Right hindlimb (tissue), 1 donor: ENCODE results near the gene IL32.
A peak's percentile ranks its signal among the peaks of the same experiment; 100 is the strongest.

Source experiments
- DNase-seq: peaks from one replicate; pipeline ENCODE4 v3.0.0-alpha.2; 2018

IL32 gene, protein sequence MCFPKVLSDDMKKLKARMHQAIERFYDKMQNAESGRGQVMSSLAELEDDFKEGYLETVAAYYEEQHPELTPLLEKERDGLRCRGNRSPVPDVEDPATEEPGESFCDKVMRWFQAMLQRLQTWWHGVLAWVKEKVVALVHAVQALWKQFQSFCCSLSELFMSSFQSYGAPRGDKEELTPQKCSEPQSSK

DNA sequence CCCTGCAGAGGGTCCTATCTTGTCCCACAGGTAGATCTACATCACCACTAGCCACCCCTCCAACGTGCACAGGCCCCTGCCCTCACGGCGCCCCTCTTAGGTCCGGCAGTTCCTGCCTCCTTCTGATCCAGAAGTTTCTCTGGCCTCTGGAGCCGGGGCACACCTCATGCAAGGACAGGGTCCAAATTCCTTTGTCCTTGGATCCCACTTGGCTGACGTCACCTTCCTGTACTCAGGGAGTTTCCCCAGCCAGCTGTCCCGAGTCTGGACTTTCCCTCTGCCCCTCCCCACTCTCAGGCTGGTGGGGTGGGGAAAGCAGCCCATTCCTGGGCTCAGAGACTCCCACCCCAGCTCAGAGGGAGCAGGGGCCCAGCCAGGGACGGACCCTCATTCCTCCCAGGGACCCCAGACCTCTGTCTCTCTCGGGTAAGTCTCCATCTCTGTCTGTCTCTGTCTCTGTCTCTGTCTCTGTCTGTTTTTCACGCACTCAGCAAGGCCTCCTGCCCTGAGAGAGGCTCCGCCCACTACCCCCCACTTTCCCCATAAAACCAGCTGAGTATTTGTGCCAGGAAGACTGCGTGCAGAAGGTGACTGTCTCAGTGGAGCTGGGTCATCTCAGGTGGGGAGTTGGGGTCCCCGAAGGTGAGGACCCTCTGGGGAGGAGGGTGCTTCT lies at the start of gene IL32:
Gene IL32 (plus strand): TSS at position 572 of the 673 bp plus-strand sequence. CDS start 172 bp downstream, outside the sequence.
- peak; percentile 87 for DNase-seq

DNA sequence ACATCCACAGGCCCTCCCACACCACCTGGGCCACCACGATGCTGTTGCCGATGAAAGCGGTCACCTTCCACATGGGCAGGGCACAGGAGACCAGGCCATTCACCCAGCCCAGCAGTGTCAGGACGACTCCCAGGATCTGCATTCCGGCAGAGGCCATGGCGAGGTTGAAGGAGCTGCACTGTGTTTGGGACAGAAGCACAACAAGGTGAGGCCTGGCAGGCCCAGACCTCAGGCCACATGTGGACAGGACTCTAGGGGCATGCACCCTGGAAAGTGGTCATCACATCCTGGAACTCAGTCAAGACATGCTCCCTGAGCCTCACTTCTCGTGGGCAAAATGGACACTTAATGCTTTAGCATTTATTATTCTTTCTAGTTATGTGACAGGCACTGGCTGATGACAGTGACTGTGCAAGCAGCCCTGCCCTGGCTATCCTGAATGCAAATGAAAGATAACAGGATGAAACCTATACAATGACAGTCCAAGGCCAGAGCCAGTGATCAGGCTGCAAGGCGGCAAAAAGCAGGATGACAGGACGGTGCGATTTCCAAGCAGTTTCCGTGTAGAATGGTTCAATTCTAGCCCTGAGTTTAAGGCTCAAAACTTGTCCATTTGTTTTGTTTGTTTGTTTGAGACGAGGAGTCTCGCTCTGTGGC lies 49.4 kb upstream of the IL32 start:
- no peak for DNase-seq

DNA sequence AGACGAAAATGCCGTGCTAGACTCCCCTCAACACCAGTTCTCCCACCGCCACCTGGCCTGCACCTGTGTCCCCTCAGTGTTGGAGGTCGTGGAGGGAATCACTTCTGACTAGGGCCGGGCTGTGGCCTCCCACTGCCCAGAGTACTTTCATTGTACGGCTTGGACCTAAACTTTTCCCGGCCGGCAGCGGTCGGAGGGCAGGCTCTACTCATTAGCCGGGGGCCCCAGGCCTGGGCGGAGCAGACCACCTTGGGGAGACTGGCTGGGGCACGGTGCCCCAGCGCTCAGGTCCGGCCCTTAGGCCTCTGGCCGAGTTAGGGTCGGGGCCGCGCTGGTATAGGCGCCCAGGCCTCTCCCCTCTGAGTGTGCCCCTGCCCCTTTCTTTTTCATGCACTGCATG lies 48.1 kb upstream of the IL32 start:
- no peak for DNase-seq

DNA sequence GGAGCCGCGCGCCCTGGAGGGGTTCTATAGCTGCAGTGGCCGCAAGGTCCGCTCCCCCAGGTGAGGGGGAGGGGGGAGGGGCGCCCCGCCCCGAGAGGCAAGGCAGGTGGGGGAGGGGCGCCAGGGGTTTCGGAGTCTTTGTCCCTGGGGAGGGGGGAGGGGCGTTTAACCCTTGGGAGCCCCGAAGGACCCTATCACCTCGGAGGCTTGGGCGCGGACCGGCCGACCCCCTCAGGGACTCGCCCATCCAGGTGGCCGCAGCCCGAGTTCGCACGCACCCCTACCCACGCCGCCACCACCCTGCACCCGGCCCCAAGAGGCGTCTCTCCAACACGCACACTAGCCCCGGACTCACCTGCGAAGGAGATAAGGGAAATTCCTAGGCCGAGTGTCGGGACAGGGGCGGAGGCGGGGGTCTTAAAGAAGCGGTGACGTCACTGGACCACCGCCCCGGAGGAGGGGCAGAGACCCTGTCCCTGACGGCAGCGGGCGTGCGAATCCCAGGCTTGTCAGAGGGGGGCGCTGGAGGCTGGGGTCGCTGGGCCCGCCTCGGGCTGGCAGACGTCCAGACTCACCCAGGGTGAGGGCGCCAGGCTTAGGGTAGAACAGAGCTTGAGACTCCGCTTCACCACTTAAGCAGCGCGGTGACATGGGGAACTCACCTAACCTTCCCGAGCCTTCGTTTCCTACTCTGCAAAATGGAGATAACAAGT lies 47.5 kb upstream of the IL32 start, which contains the start of gene CLDN6:
Gene CLDN6 (minus strand): TSS at position 390 of the 713 bp plus-strand sequence. CDS start 2,162 bp downstream, outside the sequence.
- no peak for DNase-seq

DNA sequence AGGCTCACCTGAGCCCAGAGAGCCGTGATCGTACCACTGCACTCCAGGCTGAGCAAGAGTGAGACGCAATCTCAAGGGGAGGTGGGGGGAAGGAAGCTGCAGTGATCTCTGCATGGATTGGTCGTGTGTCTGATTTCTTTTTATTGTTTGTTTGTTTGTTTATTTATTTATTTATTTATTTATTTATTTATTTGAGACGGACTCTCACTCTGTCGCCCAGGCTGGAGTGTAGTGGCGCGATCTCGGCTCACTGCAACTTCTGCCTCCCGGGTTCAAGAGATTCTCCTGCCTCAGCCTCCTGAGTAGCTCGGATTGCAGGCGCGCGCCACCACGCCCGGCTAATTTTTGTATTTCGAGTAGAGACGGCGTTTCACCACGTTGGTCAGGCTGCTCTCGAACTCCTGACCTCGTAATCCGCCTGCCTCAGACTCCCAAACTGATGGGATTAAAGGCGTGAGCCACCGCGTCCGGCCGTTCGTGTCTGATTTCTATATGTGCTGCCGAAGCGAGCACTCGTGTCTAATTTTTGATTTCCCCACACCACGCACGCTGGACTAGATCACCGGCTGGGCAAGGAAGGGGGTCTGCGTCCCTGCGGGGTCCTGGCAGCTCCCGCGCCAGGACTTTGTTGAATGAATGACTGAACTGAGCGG lies 45.7 kb upstream of the IL32 start:
- DNase-seq, result no peak

DNA sequence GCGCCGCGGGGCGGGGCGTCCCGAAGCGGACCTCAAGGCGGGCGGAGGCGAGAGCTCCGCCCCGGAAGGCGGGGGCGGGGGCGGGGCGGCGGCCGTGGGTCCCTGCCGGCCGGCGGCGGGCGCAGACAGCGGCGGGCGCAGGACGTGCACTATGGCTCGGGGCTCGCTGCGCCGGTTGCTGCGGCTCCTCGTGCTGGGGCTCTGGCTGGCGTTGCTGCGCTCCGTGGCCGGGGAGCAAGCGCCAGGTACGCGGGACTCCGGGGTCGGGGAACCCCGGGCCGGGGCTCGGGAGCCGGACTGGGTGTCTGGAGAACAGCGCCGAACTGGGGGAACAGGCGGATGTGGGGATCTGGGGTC lies 45.2 kb upstream of the IL32 start, which contains the start of gene TNFRSF12A:
Gene TNFRSF12A (plus strand): TSS at position 122 of the 357 bp plus-strand sequence. CDS start 30 bp downstream, at position 152.
- peak; percentile 87 for DNase-seq

DNA sequence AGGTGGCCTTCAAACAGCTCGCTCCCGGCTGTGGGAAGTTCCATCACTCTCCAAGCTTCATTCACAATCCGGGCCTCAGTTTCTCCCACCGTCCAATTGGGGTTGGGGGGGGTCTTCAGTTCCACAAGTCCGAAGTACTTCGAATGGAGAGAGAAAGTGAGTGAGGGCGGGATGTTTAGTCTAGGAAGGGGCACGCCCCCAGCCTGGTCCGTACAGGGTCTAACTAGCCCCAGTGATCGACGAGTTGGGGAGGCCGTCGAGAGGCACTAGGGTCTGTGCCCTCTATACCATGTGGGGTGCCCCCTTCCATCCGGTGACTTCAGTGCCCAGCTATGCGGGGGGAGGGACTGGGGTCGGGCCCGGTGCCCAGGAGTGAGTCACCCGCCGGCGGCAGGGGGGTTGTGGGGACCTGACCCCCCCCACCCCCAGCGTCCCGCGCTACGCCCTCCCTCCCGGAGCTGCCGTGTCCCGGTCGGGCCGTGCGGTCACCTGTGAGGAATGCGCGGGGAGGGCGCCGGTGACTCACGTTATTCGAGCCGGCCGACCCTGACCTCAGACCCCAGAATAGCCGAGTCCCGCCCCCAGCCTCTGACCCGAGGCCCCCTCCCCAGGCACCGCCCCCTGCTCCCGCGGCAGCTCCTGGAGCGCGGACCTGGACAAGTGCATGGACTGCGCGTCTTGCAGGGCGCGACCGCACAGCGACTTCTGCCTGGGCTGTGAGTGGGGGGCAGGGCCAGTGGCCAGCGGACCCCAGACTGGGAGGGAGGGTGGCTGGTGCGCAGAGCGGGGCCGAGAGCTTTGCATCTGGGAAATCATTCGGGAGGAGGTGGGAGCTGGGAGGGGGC lies 44.6 kb upstream of the IL32 start:
- peak; percentile 78 for DNase-seq

DNA sequence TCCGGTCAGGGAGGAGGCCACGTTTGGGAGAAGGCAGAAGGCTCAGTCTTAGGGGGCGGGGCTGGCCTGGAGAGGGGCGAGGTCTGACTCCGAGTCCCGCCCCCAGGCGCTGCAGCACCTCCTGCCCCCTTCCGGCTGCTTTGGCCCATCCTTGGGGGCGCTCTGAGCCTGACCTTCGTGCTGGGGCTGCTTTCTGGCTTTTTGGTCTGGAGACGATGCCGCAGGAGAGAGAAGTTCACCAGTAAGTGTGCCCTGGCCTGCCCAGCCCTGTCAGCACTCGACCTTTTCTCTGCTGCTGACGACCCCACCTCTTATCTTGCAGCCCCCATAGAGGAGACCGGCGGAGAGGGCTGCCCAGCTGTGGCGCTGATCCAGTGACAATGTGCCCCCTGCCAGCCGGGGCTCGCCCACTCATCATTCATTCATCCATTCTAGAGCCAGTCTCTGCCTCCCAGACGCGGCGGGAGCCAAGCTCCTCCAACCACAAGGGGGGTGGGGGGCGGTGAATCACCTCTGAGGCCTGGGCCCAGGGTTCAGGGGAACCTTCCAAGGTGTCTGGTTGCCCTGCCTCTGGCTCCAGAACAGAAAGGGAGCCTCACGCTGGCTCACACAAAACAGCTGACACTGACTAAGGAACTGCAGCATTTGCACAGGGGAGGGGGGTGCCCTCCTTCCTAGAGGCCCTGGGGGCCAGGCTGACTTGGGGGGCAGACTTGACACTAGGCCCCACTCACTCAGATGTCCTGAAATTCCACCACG lies 43.8 kb upstream of the IL32 start:
- DNase-seq, result peak; percentile 88

DNA sequence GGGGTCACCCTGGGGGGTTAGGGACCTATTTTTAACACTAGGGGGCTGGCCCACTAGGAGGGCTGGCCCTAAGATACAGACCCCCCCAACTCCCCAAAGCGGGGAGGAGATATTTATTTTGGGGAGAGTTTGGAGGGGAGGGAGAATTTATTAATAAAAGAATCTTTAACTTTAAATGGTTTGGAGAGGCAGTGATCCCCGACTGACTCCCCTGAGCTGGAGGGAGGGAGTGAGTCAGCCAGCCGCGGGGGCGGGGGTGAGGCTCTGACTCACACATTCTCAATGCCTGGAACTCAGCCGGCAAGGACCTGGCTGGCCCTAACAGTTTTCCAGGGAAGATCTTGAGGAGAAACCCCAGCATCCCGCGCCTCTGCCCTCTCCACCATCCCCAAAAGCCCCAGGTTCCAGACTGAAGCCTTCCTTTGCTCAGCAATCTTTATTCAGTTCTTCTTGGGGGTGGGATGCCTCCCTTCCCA lies 43.2 kb upstream of the IL32 start:
- peak; percentile 93 for DNase-seq

DNA sequence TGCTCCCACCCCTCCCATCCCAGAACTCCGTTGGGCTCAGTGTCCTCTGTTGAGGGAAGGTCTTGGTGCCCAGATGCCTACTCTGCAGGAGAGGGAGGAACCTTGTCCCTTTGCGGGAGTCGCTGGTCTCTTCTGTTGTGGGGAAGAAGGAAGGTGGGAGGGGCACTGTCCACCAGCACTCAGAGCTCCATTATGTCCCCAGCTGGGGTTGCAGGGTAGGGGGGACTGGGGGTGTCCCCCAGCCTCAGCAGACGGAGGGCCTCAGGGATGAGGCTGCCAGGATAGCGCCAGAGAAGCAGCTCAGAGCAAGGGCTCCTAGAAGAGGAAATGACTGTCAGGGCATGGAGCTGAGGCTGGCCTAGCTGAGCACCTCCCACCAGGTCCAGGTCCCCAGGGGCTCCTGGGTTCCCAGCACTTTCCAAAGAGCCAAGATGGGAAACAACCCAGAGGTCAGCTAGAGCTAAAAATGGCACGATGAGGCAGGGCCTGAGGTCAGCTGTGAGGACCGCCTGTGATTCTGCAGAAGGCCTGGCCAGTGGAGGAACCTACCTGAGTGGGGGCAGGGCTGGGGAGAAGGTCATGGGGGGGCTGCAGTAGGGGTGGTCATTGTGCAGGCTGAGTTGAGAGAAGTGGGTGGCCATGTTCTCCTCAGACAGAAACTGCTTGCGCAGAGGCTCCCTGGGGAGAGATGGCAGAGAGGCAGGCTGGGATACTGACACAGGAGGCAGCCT lies 42.6 kb upstream of the IL32 start:
- peak; percentile 45 for DNase-seq

DNA sequence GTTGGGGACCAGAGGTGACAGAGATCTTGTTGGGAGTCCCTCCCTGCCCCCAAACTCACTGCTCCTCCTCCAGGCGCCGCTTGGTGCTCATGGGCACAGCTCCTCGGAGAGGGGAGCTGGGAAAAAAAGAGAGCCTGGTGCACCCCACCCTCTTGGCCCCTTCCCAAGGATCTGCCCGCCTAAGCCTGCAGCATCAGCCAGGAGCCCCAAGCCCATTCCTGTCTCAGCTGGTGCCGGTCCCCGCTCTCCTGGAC lies 42.1 kb upstream of the IL32 start:
- DNase-seq, result no peak

DNA sequence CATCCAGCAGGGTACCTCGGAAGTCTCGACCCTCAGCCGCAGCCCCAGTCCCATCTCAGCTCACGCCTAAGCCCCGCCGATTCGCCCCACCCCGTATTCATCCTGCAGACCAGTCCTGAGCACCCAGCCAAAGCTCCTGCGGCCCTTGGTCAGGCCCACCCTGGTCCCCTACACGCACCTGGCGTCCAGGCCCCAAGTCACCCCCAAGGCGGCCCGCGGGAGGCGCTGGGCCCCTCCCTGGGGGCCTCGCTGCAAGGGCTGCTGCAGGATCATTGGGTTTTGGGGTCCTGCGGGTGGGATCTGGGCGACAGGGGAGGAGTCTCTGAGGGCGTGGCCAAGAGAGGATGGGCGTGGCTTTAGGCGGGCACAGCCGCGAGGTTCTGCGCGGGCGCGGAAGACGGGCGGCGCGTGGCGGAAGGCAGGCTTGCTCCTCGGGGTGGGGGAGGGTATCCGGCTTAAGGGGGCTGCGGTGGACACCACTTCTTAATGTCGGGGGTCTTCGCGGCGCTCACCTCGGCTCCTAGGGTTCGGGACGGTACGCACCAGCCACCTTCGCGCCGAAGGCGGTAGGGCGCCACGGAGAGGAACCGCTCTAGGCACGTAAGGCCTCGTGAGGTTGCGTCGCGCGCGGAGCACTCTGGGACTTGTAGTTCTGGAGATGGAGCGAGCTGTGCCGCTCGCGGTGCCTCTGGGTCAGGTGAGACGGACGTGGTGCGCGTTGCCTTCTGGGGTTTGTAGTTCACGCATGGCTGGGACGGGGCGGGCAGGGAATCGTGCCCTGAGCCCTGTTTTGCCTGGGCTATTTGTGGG lies 41.6 kb upstream of the IL32 start, which contains the start of the genes HCFC1R1 and THOC6:
Gene HCFC1R1 (minus strand): TSS at position 274 of the 810 bp plus-strand sequence. CDS start 1 bp downstream, at position 273.
Gene THOC6 (plus strand): TSS at position 367 of the 810 bp plus-strand sequence. CDS start 292 bp downstream, at position 659.
- peak; percentile 96 for DNase-seq

DNA sequence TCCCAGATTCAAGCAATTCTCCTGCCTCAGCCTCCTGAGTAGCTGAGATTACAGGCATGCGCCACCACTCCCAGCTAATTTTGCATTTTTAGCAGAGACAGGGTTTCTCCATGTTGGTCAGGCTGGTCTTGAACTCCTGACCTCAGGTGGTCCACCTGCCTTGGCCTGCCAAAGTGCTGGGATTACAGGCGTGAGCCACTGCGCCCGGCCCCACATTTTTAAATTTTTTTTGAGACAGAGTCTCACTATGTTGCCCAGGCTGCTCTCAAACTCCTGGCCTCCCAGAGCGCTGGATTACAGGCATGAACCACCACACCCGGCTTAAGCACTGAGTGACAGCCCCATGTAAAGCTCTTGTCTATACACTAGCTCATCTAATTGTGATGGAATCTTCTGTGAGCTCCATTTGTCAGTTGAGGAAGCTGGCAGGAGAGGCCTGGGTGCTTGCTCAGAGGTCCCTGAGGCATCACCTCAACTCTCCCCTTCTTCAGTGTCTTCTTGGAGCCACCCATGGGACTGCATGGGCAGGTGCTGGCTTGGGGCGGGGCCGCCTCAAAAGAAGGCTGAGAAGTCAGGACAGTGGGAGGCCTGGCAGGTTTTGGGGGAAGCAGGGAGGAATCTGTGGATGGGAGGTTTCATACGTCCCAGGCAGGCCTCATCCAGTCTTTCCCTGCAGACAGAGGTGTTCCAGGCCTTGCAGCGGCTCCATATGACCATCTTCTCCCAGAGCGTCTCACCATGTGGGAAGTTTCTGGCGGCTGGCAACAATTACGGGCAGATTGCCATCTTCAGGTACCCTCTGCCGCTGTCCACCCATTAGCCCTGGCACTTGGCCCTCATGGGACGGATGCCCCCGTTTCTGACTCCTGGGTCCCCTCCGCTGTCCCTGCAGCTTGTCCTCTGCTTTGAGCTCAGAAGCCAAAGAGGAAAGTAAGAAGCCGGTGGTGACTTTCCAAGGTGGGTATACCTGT lies 40.1 kb upstream of the IL32 start:
- DNase-seq, result peak; percentile 33

DNA sequence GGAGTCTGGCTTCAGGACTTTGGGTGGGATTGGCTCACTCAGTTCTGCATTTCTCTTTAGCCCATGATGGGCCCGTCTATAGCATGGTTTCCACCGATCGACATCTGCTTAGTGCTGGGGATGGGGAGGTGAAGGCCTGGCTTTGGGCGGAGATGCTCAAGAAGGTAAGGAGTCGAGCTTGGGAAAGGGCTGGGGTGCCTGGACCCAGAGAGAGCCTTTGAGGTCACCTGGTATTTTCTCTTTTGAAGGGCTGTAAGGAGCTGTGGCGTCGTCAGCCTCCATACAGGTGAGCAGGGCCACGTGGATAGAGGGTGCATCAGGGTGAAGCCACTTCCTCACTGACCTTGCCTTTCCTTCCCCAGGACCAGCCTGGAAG lies 39.4 kb upstream of the IL32 start:
- peak; percentile 20 for DNase-seq

DNA sequence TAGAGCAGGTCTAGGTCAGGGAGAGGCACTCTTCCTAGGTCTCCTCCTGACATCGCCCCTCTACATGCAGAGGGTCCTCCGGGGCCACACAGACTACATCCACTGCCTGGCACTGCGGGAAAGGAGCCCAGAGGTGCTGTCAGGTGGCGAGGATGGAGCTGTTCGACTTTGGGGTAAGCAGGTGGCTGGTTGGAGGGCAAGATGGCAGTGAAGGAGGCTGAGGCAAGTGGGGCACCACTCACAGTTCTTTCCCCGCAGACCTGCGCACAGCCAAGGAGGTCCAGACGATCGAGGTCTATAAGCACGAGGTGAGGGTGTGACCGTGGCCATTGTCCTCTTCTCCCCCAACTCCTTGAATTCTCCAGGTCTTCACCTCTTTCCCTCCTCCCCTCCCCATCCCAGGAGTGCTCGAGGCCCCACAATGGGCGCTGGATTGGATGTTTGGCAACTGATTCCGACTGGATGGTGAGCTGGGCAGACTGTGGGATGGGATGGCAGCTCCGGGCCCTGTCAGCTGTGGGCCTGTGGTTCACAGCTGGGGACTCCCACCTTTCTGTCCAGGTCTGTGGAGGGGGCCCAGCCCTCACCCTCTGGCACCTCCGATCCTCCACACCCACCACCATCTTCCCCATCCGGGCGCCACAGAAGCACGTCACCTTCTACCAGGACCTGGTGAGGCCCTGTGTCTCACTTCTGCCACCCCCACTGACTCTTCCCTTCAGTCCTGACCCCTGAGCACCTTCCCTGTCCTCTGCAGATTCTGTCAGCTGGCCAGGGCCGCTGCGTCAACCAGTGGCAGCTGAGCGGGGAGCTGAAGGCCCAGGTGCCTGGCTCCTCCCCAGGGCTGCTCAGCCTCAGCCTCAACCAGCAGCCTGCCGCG lies 38.6 kb upstream of the IL32 start:
- DNase-seq, result no peak

DNA sequence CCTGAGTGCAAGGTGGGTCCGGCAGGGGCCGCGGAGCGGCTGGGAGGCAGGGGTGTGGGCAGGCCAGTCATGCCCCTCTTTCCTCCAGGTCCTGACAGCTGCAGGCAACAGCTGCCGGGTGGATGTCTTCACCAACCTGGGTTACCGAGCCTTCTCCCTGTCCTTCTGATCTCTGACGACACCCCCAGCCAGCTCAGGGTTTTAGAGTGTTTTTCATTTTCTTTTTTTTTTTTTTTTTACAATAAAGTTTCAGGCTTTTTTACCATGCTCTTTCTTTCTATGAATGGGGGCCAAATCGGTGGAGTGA lies 38.0 kb upstream of the IL32 start:
- no peak for DNase-seq
